Hepatic stellate cell (primary cell): Measurements from ENCODE around the gene NIPAL3.
A peak's percentile ranks its signal among the peaks of the same experiment; 100 is the strongest.

Source experiments
- DNase-seq: peaks from one replicate; pipeline ENCODE4 v3.0.0; 2011; ENCODE audit warnings: low spot score

NIPAL3 gene

GRCh38 chr1:24415334-24415909 lies at the start of gene NIPAL3:
Gene NIPAL3, plus strand, starts transcription at chr1:24415802. Its CDS starts 3,746 bp downstream, at chr1:24419548.
- DNase-seq, result peak; percentile 95

GRCh38 chr1:24366707-24367106 lies 48.9 kb upstream of the NIPAL3 start:
- DNase-seq, result no peak

- no peak for DNase-seq
These were observed 46.4 kb upstream of the NIPAL3 start for GRCh38 chr1:24369199-24369598.

- DNase-seq, result no peak
These were observed 45.8 kb upstream of the NIPAL3 start for GRCh38 chr1:24369801-24370200.

- DNase-seq, result no peak
These were observed 42.6 kb upstream of the NIPAL3 start for GRCh38 chr1:24373044-24373443.

- DNase-seq, result no peak
These were observed 41.9 kb upstream of the NIPAL3 start for GRCh38 chr1:24373710-24374109.

- no peak for DNase-seq
These were observed 40.5 kb upstream of the NIPAL3 start for GRCh38 chr1:24374891-24375786.

- DNase-seq, result no peak
These were observed 35.8 kb upstream of the NIPAL3 start for GRCh38 chr1:24379733-24380315.

GRCh38 chr1:24380508-24380907 lies 35.1 kb upstream of the NIPAL3 start:
- DNase-seq, result no peak

- no peak for DNase-seq
These were observed 34.3 kb upstream of the NIPAL3 start for GRCh38 chr1:24381256-24381655.

GRCh38 chr1:24382165-24382577 lies 33.4 kb upstream of the NIPAL3 start:
- no peak for DNase-seq

GRCh38 chr1:24383381-24383940 lies 32.1 kb upstream of the NIPAL3 start:
- DNase-seq, result no peak

- DNase-seq, result peak; percentile 60
These were observed 31.1 kb upstream of the NIPAL3 start for GRCh38 chr1:24384251-24385090.

GRCh38 chr1:24385160-24385940 lies 30.3 kb upstream of the NIPAL3 start:
- no peak for DNase-seq

GRCh38 chr1:24386241-24386640 lies 29.4 kb upstream of the NIPAL3 start:
- DNase-seq, result no peak

- no peak for DNase-seq
These were observed 28.7 kb upstream of the NIPAL3 start for GRCh38 chr1:24386931-24387330.

GRCh38 chr1:24387636-24388175 lies 27.9 kb upstream of the NIPAL3 start:
- DNase-seq, result no peak

GRCh38 chr1:24388331-24388885 lies 27.2 kb upstream of the NIPAL3 start:
- DNase-seq, result no peak

- no peak for DNase-seq
These were observed 26.3 kb upstream of the NIPAL3 start for GRCh38 chr1:24389231-24389678.
